Activated T-helper 1 cell treated with anti-CD3 and anti-CD28 coated beads, Interleukin-12 subunit alpha, Interleukin-12 subunit beta, Interleukin-2, Interleukin-4 antibody, amounts not matched to agents 30 ng/mL and 10 ng/mL and 1 ng/mL, durations not matched to agents 14 hours and 24 hours and 36 hours (primary cell): ENCODE measurements around the gene CRMP1. TPM values are rescaled to one million over a fixed set of nuclear protein-coding genes. Genes with fewer than 3 reads are reported as not detected.

ENCODE experiments used
- DNase-seq: peaks from one replicate; pipeline ENCODE4 v3.0.0; 2021; ENCODE audit warnings: low spot score
- H3K27ac Mint-ChIP-seq: one replicate; pipeline ENCODE4 v1.8.0; 2021; ENCODE audit warnings: mild to moderate bottlenecking, mixed read lengths
- H3K27me3 Mint-ChIP-seq: one replicate; pipeline ENCODE4 v1.8.0; 2022; ENCODE audit warnings: mild to moderate bottlenecking, moderate library complexity, mixed read lengths; ENCODE audit not compliant: insufficient read depth
- H3K36me3 Mint-ChIP-seq: one replicate; pipeline ENCODE4 v1.8.0; 2021; ENCODE audit warnings: low read depth, mixed read lengths
- H3K4me1 Mint-ChIP-seq: one replicate; pipeline ENCODE4 v1.8.0; 2021; ENCODE audit warnings: low read depth, mixed read lengths
- H3K4me3 Mint-ChIP-seq: one replicate; pipeline ENCODE4 v1.8.0; 2021; ENCODE audit warnings: mild to moderate bottlenecking, moderate library complexity, mixed read lengths
- H3K9me3 Mint-ChIP-seq: one replicate; pipeline ENCODE4 v1.8.0; 2021; ENCODE audit warnings: mixed read lengths
- intact Hi-C: fragments of 100-400 bp; cut with micrococcal nuclease; formaldehyde crosslinking; loops from one replicate; pipeline ENCODE4 v1.15.1; 2024
- total RNA-seq: library from RNA; stranded (reverse); gene quantifications from 2 replicates; pipeline ENCODE4 v1.2.3, GENCODE V29; 2022

CRMP1 gene
- total RNA-seq, 1 donor from 2014 or later, result not detected

DNA sequence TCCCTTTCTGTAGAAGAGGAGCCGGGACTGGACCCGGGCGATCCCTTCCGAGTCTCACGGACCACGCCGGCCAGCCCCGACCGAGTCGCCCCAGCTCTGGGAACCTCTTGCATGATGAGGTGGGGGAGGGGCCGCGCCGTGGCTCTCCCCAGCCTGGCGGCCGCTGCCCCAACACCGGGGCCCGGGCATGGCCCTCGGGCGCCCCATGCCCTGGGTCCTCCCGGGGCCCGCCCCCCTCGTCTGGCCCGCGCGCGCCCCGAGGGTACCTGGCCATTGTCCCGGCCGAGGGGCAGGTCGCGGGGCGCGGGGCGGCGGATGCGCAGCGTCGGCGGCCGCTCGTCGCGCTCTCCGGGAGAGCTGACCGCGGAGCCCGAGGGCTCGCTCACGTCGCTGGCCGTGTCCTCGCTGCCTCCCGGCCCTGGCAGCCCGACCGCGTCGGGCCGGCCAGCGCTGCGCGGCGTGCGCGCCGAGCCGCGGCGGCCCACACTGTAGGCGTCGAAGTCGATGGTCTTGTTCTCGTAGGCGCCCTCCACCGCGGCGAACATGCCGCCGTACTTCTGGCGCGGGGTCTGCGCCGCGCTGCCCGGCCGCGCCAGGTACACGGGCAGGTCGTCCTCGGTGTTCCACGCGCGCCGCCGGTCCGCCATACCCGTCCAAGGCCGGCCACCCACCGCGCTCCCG lies 423 bp downstream of the CRMP1 start:
- Mint-ChIP-seq H3K27me3 (peaks cover 45% of the 10 kb centered on the region), H3K4me3 (no peak overlapping the region), H3K9me3 (peaks cover 4% of the 10 kb centered on the region), H3K27ac (no peak overlapping the region), H3K36me3 (no peaks in the 10 kb centered on the region), H3K4me1 (no peaks in the 10 kb centered on the region)
- intact Hi-C loops, result loop anchor here (5.0 kb wide), 1 partner anchor 1035 kb away; the partner anchor contains the start of gene MSX1
- DNase-seq, result no peak

- intact Hi-C loops, result loop anchor here (5.0 kb wide), 1 partner anchor 1034 kb away; the partner anchor contains the start of gene MSX1
- peaks cover 53% of the 10 kb centered on the region for H3K27me3 Mint-ChIP-seq
These were observed 1.1 kb downstream of the CRMP1 start for GRCh38 chr4:5891563-5892322.

GRCh38 chr4:5890063-5890727 lies 2.7 kb downstream of the CRMP1 start:
- Mint-ChIP-seq H3K27me3 (peaks cover 62% of the 10 kb centered on the region), H3K27ac (no peak overlapping the region), H3K9me3 (no peaks in the 10 kb centered on the region), H3K4me3 (no peak overlapping the region), H3K36me3 (no peaks in the 10 kb centered on the region), H3K4me1 (no peaks in the 10 kb centered on the region)
- DNase-seq, result no peak
- intact Hi-C loops, result loop anchor here (5.0 kb wide), 1 partner anchor 1033 kb away; the partner anchor contains the start of gene MSX1

More at GRCh38 chr4:5891563-5892322, 1.1 kb downstream of the CRMP1 start:
- Mint-ChIP-seq H3K9me3 (no peaks in the 10 kb centered on the region), H3K4me3 (no peak overlapping the region), H3K27ac (no peak overlapping the region), H3K4me1 (no peaks in the 10 kb centered on the region), H3K36me3 (no peaks in the 10 kb centered on the region)
- no peak for DNase-seq

DNA sequence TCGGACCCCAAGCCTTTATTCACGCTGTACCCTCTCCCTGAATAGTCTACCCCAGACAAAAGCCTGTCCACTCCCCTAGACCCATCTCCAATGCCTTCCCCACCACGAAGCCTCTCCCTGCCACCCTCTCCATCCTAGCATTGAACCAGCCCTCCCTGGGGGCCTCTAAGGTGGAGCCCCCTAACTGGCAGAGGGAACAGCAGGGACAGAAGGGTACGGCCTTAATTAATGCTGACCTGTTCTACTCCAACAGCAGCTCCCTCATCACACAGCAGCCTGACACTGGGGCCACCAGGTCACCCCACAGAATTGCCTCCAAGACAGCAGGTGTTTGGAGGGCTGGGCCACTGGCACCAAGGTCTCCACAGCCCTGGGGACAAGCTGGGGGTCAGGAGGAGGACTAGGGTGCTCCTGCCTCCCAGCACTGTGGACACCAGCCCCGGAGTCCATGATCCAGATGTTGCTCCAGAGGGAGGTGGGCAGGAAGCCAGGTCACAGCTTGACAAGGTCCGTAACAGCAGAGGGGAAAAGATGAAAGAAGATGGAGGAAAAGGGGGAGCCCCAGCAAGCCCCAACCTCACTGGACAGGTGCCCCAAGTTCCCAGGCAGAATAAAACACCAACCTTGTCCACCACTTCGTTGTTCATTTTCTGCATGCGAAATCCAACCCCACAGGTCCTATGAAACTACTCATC lies 3.7 kb downstream of the CRMP1 start:
- H3K4me1 Mint-ChIP-seq, result no peaks in the 10 kb centered on the region
- intact Hi-C loops, result no loop called here
- H3K27ac Mint-ChIP-seq, result no peak overlapping the region
- H3K9me3 Mint-ChIP-seq, result no peaks in the 10 kb centered on the region
- peaks cover 61% of the 10 kb centered on the region for H3K27me3 Mint-ChIP-seq
- no peak for DNase-seq
- peak overlapping the region; percentile 37 for H3K4me3 Mint-ChIP-seq
- H3K36me3 Mint-ChIP-seq, result no peaks in the 10 kb centered on the region

- H3K36me3 Mint-ChIP-seq, result no peaks in the 10 kb centered on the region
- no peaks in the 10 kb centered on the region for H3K9me3 Mint-ChIP-seq
- H3K4me3 Mint-ChIP-seq, result peak overlapping the region; percentile 37
- intact Hi-C loops, result no loop called here
- H3K27me3 Mint-ChIP-seq, result peaks cover 55% of the 10 kb centered on the region
- no peak for DNase-seq
- no peak overlapping the region for H3K27ac Mint-ChIP-seq
- no peaks in the 10 kb centered on the region for H3K4me1 Mint-ChIP-seq
These were observed 4.5 kb downstream of the CRMP1 start for GRCh38 chr4:5888222-5889001.

DNA sequence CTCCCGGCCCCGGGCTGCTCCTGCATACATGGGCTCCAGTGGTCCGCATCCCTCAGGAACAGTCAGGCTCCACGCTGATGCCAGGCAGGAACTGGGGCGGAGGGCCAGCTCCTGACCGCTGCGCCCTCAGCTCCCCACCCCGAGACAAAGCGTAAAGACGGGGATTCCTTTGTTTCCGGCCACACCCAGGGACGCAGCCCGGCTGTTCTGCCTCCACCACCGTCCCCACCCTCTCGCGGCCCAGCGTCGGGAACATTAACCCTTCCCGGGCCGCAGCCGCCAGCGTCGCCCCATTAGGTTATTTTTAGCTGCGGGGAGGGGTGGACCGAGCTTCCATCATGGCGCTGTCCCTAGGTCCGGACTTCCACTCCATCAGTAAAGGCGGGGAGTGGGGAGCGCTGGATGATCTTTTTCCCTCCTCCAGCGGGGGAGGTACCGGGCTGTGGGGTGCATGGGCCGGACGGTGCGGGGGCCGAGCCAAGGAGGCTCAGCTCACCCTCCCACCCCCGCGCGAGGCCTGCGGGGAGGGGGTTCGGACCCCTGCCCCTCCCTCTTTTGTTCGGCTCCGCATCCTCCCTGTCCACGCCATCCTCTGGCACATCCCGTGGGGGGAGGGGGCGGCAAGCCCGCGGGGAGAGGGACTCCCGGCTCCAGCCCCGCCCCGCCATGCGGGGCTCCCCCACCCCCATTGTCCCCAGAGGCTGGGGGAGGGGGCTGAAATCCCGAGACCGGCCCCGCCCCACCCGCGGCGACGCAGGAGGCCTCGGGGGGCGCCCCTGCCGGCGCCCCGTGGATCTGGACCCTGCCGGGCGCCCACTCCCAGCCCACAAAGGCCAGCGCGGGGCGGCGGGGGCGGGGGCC lies 5.3 kb downstream of the CRMP1 start:
- H3K9me3 Mint-ChIP-seq, result no peaks in the 10 kb centered on the region
- H3K36me3 Mint-ChIP-seq, result no peaks in the 10 kb centered on the region
- no peak overlapping the region for H3K4me3 Mint-ChIP-seq
- DNase-seq, result no peak
- H3K4me1 Mint-ChIP-seq, result no peaks in the 10 kb centered on the region
- H3K27me3 Mint-ChIP-seq, result peaks cover 54% of the 10 kb centered on the region
- intact Hi-C loops, result no loop called here
- no peak overlapping the region for H3K27ac Mint-ChIP-seq

DNA sequence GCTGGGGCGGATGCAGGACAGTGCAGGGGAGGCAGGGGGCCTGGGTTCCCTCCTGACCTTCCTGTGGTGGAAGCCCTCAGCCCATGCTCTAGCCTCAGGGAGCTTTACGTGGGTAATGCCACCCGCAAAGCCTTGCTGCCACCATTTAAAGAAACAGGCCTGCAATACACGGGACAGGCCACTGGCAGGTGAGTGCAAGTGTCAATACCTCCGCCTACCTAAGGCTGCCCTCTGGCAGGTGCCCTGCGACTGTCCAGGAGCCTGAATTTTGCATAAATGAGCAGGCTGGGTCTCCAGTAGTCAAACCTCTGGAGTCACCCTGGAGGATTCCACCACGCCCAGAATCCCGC lies 5.9 kb downstream of the CRMP1 start:
- Mint-ChIP-seq H3K4me1 (no peaks in the 10 kb centered on the region), H3K27ac (no peak overlapping the region), H3K4me3 (no peak overlapping the region), H3K36me3 (no peaks in the 10 kb centered on the region), H3K9me3 (no peaks in the 10 kb centered on the region), H3K27me3 (peaks cover 54% of the 10 kb centered on the region)
- intact Hi-C loops, result no loop called here
- no peak for DNase-seq

DNA sequence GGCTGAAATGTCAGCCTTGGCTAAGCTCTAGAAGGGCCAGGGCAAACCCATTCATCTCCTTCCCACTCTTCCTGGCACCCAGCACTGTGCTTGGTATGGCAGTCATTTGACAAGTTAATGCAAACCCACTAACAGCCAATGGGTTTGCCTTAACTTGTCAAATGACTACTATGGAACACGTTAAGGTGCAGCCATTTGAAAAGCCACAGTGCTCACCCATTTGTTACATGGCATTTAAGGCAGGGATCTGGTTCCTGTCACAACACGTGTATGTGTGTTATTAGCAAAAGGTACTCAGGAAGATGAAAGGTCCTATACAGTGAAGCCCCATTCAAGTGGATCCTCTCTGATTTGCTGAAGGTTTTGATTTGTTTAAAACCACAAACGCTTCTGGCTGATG lies 7.2 kb downstream of the CRMP1 start:
- H3K27me3 Mint-ChIP-seq, result peaks cover 47% of the 10 kb centered on the region
- intact Hi-C loops, result no loop called here
- H3K4me3 Mint-ChIP-seq, result no peak overlapping the region

DNA sequence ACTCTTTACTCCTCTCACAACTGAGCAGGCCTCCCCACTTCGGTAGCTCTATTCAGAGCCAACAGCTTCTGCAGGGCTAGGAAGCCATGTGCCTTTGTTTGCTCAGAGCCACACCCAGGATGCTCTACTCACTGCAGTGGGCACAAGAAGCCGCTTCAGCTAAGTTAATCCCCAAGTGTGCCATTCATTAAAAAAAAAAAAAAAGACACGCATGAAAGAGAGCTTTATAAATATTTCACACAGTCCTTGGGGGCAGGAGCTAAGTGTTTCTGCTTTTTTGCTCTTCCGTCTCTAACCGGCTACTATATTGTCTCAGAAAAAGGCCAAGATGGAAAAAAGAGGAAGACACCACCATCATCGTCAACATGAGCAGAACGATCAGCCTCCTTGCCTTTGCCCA lies 8.1 kb downstream of the CRMP1 start:
- Mint-ChIP-seq H3K4me1 (no peaks in the 10 kb centered on the region), H3K27me3 (peaks cover 41% of the 10 kb centered on the region), H3K9me3 (no peaks in the 10 kb centered on the region), H3K36me3 (no peaks in the 10 kb centered on the region), H3K27ac (no peak overlapping the region), H3K4me3 (no peak overlapping the region)
- no peak for DNase-seq
- intact Hi-C loops, result no loop called here

More for the DNA sequence above, 7.2 kb downstream of the CRMP1 start:
- no peak for DNase-seq
- Mint-ChIP-seq H3K27ac (no peak overlapping the region), H3K4me1 (no peaks in the 10 kb centered on the region), H3K9me3 (no peaks in the 10 kb centered on the region), H3K36me3 (no peaks in the 10 kb centered on the region)

DNA sequence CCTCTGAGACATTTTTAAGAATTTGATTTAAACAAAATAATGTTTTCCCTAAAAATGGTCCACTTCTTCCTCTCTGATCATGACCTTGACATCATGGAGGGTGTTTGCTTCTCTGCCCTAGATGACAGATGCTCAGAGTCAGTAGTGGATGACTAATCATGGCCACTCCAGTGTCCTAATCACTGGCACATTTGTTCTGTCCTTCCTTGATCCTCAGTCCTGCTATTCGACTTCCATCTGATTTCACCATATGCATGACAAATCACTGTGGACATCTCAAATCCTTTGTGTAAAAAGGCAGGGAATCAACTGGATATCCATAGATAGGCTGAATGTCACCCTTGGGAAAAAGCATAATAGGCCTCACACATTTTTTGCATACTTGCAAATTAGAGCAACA lies 9.0 kb downstream of the CRMP1 start:
- intact Hi-C loops, result no loop called here
- Mint-ChIP-seq H3K4me1 (no peaks in the 10 kb centered on the region), H3K9me3 (no peaks in the 10 kb centered on the region), H3K4me3 (no peak overlapping the region), H3K27ac (no peak overlapping the region), H3K36me3 (no peaks in the 10 kb centered on the region), H3K27me3 (peaks cover 35% of the 10 kb centered on the region)
- no peak for DNase-seq

- H3K36me3 Mint-ChIP-seq, result no peaks in the 10 kb centered on the region
- no peak for DNase-seq
- H3K4me3 Mint-ChIP-seq, result no peak overlapping the region
- H3K27ac Mint-ChIP-seq, result no peak overlapping the region
- intact Hi-C loops, result no loop called here
- peaks cover 35% of the 10 kb centered on the region for H3K27me3 Mint-ChIP-seq
- no peaks in the 10 kb centered on the region for H3K9me3 Mint-ChIP-seq
- no peaks in the 10 kb centered on the region for H3K4me1 Mint-ChIP-seq
These were observed 9.9 kb downstream of the CRMP1 start for GRCh38 chr4:5882947-5883346.
